Keratinocyte (primary cell): ENCODE data around the gene CFAP46.

ENCODE experiments used
- CTCF ChIP-seq, 3 experiments: IDR thresholded peaks in 1 of 3; conservative IDR thresholded peaks in 1 of 3; optimal IDR thresholded peaks in 1 of 3; 2 replicates in 2 of 3; 3 replicates in 1 of 3; pipeline versions ENCODE3 to v1.5.1; 2011; ENCODE audit warnings: low read length in 3 of 3, mild to moderate bottlenecking in 3 of 3, moderate library complexity in 2 of 3, control low read depth in 1 of 3, inconsistent platforms in 1 of 3; ENCODE audit not compliant: insufficient read depth in 2 of 3; ENCODE audit errors: extremely low read depth in 1 of 3
- EZH2 ChIP-seq: IDR thresholded peaks from one replicate; pipeline ENCODE4 v1.6.1; 2012; ENCODE audit warnings: inconsistent platforms, mild to moderate bottlenecking, low read length, moderate library complexity

GRCh38 chr10:132803416-132804210 lies 138.8 kb downstream of the CFAP46 start:
- TF ChIP-seq CTCF (optimal IDR thresholded peaks at IDR 0.05 in 1 of 3, IDR thresholded peaks at IDR 0.05 in 1 of 3, conservative IDR thresholded peaks at IDR 0.05 in 1 of 3; ENCODE audit: extremely low read depth in 1 of 3, insufficient read depth in 2 of 3, low read length in 3 of 3) (no peak), EZH2 (no peak)
